ENCODE data around the gene AMBRA1.

The AMBRA1 gene

DNA sequence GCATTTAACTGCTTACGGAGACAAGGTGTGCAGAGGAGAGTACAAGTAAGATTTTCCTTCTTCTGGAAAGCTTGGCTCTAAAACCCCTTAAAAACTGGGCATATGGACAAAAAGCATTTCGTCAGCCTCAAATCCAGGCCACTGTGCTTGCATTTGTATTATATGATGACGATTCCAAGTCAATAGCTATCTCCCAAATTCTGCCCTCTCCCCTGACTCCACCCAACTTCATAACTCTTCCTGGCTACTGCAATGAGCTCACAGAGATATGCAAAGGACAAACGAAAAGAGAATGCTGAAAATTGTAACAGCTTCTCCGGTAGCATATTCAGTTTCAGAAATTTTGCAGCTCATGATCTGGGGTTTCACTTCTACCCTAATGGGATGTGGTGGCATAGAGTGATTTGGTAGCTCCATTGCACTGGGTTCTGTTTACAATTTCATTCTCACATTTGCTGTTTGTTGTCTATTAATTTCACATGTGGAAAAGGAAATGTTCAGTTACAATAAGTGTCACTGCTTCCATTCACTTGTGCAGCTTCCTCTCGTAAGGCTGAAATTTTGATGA, 156.6 kb downstream of the AMBRA1 start:
- DNase-seq (ENCODE audit: low read depth), result no peak

DNA sequence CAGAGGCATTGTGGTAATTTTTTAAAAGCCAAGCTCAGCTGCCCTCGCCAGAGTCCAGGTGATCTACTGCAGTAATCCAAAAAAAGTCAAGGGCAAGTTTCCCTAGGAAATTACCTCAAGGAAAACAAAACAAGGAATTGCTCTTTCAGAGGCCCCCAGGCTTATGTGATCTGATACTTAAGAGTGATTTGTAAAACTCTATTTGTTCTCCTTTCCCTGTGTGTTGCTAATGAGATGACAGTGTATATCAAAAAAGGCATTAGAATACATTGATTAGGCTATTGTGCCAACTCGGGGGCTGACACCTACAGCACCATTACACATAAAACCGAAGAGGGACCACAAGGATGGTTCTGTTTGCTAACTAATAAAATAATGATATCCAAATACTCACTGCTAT, 157.7 kb downstream of the AMBRA1 start:
- DNase-seq (ENCODE audit: low read depth), result no peak

DNA sequence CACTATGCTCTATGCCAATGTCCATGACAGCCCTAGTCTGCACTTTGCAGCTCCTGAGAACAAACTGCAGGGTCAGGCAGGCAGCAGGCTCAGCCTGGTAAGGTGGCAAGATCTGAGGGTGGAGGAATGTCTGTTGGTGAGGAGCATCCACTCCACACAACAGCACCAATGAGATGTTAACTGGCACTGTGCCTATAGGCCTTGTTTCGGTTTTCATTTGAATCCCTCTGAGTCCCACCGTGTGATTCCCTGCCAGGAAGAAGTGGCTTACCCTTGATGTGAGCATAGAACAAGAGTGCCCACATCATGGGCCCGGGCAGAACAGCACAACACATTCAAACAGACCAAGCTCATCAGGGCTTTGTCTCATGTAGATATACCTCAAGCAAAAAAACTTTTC, 158.1 kb downstream of the AMBRA1 start:
- no peak for DNase-seq (ENCODE audit: low read depth)

DNA sequence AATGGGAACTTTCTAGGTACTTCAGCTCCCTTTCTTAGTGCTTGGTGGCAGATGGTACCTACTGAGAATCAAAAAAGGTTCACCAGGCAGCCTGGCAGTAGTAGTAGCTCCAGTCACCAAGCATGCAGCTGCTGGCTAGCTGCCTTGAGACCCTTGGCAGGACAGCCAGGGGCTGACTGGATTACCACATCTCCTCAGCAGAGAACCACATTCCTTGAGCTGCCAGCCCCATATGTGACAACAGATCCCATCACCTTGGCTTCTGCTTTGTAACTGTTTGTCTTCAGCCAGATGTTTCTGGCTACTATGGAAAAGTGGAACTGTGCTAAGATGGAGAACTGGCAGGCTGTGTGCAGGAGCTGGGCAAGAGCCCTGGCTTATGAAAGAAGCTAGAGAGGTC, 162.6 kb downstream of the AMBRA1 start:
- no peak for DNase-seq (ENCODE audit: low read depth)

DNA sequence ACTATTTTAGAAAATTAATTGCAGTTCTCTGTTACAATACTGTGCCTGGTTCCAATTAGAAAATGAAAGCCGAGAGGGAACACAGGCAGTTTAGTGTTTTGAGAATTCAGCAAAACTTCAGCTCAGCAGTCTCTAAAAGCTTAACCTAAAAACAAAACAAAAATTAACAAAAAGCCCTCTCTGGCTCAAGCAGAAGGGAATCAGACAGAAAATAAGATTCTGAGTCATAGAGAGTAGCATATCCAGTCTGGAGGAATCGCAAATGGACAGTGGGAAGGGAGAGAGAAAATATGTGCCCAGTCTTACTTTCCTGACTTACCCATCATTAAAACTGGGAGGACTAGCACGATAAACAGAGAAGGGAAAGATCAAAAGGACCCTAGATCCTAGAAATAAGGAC, 164.1 kb downstream of the AMBRA1 start:
- DNase-seq (ENCODE audit: low read depth), result no peak

DNA sequence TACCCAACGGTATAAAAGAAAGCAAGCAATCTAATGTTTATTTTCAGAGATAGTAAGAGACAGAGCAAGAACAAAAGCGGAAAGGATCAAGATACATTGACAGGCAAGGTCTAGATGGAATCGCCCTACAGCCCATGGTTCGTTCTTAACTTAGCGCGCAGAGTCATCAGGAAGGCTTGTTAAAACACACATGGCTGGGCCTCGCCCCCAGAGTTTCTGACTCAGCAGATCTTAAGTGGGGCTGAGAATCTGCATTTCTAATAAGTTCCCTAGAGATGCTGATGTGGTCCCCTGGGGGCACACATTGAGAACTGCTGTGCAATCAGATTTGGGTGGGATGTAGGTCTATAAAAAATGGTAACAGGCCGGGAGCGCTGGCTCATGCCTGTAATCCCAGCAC, 166.5 kb downstream of the AMBRA1 start:
- no peak for DNase-seq (ENCODE audit: low read depth)

DNA sequence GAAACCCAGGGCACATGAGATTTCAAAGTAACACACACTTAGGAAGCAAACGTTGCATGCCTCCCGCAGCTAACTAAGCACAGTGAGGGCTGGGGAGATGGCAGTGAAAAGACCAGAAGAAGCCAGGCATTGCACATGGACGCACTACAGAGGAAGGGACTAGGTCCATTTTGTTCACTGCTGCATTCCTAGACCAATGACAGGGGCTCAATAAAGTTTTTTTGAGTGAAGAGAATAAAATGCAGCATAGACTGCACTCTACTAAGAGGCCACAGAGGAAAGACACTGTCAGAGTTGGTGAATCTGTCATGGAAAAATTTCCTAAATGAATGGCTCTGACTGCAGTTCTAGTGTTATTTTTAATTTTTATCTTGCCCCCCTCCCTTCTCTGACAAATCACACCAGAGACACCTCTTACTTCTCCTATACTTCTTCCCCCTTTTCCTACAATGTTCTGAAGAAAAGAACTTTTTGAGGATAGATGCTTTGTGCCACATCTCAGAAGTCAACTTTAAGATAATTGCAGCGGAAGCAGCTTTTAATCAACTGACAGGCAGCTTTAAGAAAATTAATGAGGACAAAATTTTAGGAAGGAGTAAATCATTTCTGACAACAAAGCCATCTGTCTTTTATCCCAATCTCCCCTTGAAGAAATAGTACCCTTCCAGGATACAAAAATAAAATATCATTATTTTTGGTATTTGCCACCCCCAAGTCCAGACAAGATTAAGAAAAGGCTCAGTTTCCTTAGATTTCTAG, 167.4 kb downstream of the AMBRA1 start:
- DNase-seq (ENCODE audit: low read depth), result no peak

DNA sequence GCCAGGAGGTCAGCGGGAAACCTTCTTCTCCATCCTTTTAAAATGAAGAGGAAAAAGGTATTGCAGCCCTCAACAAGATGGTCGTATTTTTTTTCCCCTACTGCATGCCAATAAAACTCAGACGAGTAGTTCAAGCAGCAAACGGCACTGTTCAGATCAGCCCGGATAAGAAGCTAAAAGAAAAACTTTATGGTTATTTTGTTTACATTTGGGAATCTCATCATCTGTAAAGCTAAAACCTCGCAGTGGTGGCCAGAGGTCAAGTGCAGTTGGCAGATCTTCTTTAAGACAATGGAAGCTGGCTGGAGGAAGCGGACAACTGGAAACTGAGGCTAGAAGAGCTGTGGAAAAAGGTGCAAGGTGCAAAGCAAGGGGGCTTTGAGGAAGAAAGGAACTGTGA, 171.2 kb downstream of the AMBRA1 start:
- no peak for DNase-seq (ENCODE audit: low read depth)

DNA sequence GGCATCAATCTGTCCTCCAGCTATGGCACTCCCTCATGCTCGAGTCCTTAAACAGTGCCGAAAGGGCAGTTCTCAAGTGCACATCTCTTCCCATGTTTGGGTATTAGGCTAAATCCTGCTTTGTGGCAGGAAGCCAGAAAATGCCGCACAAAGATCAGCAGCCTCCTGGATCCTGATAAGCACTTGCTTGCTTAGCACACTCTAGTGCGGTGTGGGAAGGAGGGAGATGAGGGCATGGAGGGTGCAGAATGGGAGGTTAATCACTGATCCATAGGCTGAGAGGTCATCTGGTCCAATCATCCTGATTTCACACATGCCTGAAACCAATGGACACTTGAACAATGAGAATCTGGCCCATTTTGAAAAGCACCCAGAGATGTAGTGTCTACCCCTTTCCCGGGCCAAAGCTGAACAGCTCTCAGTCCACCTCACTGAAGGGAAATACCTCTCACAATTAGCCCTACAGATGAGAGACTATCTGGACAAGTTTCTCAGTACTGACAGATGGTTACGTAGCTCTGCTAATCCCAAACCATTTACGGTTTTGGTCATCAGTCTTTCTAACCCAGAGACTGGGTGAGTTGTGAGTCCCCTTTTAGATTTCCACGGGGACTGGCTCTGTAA, 172.5 kb downstream of the AMBRA1 start:
- no peak for DNase-seq (ENCODE audit: low read depth)

DNA sequence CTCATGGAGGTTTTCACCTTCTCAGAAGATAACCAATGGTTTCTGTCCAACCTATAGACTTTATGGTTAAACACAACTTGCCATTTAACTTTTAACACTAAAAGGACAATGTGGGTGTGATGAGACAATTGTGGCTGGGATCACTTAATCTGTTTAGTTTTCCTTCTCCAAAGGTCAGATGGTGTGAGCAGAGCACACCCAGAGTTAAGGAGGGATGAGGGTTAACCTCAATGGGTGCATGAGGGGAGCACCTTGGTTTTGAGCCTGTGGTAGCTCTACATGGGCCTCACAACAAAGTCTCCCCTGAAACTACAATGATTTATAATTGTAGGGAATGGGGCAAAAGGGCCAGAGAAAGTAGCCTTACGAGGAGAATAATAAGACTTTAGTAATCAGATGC, 173.3 kb downstream of the AMBRA1 start:
- no peak for DNase-seq (ENCODE audit: low read depth)

DNA sequence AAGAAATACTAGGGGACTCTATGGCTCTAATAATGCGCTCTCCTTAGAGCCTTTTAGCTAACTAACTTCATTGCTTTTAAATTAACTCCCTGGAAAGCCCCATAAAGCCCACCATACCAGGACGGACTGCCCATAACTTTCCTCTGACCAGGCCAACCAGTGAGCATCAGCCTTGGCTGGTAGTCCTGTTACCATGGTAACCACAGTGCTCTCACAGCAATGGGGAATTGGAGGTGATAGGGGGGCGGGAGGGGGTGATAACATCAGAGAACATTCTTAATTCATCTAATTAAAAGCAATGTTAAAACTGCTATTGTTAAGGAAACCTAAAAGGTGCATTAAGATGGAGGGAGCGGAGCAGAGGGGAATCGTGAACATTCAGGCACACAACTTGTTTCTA, 175.1 kb downstream of the AMBRA1 start:
- DNase-seq (ENCODE audit: low read depth), result no peak

DNA sequence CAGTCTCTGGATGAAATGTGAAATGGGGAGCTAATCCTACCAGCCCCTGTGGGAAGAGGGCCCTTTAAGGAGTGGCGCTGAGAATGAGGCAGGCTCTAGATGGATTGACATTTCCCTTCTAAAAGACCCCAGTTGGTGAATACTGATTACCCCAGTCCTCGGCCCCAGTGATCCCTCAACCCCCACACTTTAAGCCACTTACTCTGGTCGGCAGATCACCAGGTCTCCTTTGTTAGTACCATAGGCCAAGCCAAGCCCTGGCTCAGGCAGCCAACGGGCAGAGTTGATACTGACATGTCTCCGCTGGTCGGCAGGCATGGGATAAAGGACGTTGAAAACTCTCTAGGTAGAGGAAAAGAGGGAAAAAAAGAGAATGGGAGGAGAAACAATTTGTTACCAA, 176.1 kb downstream of the AMBRA1 start:
- no peak for DNase-seq (ENCODE audit: low read depth)

DNA sequence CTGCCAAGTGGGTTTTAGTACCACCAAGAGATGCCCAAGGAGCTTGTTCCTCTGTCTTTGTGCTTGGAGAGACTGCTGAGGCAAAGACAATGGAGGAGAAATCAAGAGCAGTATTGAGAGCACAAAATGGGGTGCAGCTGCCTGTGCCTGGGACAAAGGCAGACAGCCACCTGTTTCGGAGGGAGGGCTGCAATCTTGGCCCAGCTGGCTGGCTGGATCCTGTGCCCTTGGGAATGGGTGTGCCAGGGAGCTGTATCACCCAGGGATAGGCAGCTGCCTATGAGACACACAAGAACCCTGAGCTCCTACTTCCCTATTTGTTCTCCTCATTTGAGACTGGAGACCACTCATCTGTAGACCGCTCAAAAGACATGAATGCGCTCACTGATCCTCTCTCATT, 178.9 kb downstream of the AMBRA1 start:
- DNase-seq (ENCODE audit: low read depth), result no peak

DNA sequence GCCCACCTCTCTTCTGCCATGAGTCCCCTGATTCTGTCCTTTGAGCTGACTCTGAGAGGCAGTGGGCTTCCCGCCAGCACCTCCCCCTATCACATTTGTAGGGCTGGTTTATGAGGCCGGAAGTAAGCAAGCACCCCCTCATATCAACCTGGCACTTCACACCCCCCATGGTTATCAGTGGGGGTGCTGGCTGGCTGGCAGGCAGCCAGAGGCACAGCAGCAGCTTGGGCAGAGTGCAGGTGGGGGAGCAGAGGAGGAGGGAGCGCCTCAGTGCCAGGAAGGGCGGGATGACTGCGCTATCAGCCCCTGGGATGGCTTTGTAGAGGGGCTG, 179.4 kb downstream of the AMBRA1 start:
- DNase-seq (ENCODE audit: low read depth), result no peak

DNA sequence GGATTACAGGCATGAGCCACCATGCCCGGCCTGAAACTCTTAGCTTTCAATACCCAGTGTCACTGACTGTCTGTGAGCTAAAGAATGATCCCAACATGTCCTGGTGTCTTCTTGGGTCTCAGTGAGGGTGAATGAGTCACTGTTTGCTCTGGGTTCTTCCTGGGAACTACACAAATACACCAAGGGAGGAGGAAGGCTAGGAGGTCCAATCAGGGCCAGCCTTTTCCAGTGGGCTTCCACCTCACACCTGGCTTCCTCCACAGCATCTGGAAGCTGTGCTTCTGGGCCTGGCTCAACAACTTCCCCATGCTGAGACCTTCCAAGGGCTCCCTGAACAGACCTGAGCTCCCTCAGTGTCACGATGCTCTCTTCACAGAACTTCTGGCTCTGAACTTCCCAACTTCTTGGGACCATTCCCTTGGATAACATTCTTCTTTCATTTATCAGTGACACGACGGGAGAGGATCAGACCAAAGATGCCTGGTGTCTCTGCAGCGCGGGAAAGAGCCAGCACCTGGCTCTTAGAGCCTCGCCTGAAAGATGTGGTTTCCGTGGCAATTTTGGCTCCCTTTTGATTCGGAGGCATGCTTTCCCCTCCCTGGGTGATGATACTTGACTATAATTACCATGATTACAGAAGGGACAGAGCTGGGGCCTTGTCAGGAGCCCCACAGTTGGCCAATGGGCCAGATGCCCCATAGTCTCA, 179.9 kb downstream of the AMBRA1 start:
- no peak for DNase-seq (ENCODE audit: low read depth)

DNA sequence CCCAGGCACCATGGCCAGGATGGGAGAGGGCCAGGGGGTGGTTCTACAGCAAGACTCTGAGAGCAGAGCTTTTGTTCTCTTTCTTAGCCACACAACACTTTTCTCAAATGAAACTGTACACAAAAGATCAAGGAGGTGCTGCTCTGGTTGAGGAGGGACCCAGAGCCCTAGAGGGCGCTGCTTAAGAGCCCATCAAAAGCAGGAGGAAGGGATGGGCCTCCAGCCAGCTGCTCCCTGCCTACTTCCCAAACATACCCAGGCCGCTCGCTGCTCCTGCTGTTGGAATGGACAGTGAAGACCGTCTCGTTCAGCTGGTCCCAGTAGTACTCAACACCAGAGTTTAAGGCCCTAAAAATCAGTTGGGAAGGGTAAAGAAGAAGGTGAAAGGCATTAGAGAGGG, 183.8 kb downstream of the AMBRA1 start:
- no peak for DNase-seq (ENCODE audit: low read depth)

DNA sequence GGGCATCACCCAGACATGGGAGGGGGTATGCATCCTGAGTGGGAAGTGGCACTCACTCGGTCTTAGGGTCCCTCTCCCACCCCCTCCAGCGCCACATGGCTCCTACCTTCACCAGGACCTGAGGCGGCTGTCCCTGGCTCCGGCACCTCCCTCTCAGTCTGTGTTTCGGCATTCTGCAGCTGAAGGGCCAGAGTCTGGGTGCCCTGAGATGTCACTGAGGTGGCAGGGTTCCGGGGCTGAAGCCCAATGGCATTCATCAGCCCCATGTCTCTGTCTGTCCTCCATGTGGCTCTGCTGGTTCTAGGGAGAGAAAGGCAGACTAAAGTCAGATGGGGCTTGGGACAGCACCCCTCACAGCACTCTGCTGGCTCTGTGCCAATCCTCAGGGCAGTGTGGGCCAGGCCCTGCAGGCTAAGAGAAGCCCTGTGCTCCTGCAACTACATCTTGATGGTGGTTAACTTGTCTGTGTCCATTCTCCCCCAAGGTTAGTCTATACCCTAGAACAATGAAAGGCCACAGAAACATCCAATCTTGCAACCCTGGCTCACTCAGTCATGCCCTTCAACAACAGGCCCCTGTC, 185.3 kb downstream of the AMBRA1 start:
- DNase-seq (ENCODE audit: low read depth), result no peak

DNA sequence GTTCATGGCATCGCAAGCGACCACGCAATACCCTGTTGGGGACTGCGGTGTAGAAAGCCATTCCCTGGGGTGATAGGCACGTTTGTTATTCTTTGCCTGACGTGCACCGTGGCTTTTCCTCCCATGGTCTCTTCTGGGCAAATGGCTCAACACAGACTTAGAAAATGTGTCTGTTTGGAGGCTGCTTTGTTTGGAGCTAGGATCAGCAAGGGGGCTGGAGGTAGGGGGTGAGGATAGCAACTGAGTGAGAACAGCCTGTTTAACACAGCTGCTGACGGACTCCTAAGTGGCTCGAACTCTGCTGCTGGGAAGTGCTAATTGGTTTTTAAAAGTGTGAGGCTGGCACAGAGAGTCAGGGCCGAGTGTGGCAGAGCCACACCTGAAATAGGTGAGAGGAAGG, 186.2 kb downstream of the AMBRA1 start:
- DNase-seq (ENCODE audit: low read depth), result no peak

DNA sequence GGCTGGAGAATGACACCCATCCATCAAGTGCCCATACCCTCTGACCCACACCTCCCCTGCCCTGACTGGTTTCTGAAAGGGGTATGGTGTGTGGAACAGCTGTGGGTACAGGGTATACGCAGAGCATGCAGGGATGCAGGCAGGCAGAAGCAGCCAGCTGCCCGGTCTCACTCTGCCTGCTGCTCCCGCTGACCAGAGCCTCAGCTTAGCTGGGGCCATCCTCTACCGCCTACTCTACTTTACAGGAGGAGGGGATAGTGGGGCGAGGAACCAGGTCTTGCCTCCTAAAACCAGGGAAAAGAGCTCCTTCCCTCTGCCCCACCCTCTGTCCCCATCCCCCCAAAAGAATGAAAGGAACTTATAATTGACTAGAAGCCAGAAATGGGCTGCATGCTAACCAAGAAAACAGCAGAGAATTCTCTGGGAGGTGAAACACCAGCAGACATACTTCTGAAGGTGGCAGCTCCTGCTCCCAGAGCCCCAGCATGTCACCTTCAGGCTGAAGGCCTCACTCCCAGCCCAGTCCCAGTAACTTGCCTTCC, 189.3 kb downstream of the AMBRA1 start:
- DNase-seq (ENCODE audit: low read depth), result no peak

DNA sequence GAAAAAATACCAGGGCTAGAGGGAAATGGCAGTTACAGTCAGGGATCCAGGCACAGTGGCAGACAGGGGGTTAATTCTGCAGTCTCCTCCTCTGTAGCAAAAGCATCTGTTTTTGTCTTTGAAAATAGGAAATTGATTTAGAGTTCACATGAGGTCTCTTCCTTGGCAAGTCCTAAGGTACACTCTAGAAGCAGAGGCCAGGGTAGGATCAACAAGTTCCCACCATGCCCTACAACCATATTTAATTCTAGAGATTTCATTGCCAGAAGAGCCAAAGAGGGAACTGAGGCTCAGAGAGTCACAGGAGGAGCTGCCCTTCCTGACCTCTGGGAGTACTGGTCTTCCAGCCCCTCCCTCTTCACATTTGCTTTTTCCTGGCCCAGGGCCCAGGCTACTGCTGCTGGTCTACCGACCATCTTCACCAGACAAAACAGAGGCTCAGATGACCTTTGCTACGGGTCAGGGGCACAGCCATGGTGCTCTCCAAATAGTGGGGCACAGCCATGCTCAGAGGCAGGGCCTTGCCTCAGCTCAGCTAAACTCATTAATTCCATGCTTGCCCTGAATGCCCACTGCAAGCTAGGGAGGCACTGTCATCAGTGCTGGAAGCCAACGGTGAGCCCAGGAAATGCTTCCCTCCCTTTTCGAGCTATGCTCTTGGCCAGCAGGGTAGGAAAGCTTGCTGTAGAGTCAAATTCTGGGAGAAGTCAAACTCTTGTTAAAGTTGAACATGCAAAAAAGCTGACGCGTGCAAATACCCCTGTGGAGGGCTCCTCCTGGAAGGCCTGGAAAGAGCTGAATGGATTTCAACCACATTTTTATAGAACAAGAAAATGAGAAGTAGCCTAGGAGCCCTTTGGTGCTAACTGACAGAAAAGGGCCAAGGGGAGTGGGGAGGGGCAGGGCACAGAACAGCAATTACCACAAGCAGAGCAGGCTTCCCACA, 190.6 kb downstream of the AMBRA1 start:
- no peak for DNase-seq (ENCODE audit: low read depth)

DNA sequence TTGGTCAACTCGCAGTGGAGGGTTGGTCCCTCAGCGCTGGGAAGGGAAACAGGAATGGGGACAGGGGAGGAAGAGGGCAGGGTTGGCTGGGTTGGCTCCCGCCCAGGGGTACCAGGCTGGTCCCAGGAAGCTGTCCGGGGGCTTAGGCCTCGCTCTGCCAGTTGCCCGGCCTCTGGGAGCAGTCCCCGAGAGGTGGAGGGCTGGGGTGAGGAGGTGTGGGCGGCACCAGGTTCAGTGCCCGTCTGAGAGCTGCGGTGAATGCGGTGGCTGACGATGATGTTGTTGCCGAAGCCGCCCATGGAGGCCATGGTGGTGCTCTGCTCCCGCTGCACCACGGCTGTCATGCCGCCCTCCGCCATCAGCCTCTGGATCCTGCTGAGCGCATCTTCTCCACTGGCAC, 196.3 kb downstream of the AMBRA1 start:
- no peak for DNase-seq (ENCODE audit: low read depth)

Measured in stimulated activated CD8-positive, alpha-beta memory T cell treated with anti-CD3 and anti-CD28 coated beads, Interleukin-4, amount 100 ng/mL, for 24 hours (primary cell).